Stimulated activated memory B cell treated with anti-CD40 and anti-IgM and Interleukin-4, amounts not matched to agents 10 μg/mL and 1 μg/mL and 100 μg/mL, for 72 hours (primary cell): Measurements from ENCODE around the gene TANGO6.
"Not testable (repeated sequence)": the region's sequence is repeated elsewhere in the genome, so short reads cannot be mapped to it uniquely, and the experiment has no call there.

Experiments
- ATAC-seq: fragments of 150-1000 bp; cut with Tn5 transposase; 2 replicates; pipeline ENCODE4 v1.10.0; 2021
- H3K27ac Mint-ChIP-seq: one replicate; pipeline ENCODE4 v1.8.0; 2022; ENCODE audit warnings: mild to moderate bottlenecking, mixed read lengths
- H3K27me3 Mint-ChIP-seq: one replicate; pipeline ENCODE4 v1.8.0; 2022; ENCODE audit warnings: mixed read lengths
- H3K36me3 Mint-ChIP-seq: one replicate; pipeline ENCODE4 v1.8.0; 2022; ENCODE audit warnings: mixed read lengths
- H3K4me1 Mint-ChIP-seq: one replicate; pipeline ENCODE4 v1.8.0; 2022; ENCODE audit warnings: mixed read lengths
- H3K4me3 Mint-ChIP-seq: one replicate; pipeline ENCODE4 v1.8.0; 2022; ENCODE audit warnings: mild to moderate bottlenecking, moderate library complexity, mixed read lengths
- H3K9me3 Mint-ChIP-seq: one replicate; pipeline ENCODE4 v1.8.0; 2022; ENCODE audit warnings: mixed read lengths

The TANGO6 gene

DNA sequence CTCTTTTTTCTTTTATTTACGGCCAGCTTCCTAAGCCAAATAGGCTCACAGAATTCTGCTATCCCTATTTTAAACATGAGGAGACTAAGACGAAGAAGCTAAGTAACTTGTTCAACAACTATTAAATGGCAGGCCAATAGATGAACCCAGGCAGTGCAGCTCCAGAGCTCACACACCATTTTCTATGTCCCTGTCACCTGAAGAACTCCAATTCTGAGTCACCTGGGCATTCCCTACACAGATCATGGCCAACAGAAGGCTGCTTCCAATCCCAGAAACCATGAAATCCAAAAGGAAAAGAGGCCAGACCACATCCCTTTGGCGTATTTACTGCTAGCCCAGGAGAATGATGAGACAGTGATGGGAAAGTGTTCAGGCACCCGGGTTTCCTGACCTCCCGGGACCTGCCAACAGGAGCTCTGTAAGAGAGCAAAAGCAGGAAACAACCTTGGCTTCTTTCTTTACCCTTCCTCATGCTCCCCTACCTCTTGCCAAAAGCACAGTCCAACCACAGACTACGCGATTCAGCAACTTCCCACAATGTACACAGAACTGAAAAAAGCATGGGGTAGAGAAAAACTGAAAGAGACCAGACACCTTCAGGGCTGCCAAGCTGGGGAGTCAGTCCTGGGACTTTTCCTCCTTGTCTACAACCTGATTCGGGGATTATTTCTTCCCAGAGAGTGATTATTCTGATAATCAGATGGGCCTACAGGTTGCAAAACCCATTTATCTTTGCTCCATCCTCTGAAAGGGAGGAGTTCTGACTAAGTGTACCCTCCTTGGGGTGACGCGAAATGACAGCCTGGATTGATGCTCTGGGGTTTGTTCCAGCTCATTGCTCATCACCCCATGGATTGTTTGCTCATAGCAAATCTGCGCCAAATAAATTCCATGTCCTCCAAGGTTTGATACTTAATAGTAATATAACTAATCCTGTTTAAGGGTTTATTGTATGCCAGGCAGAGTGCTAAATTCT, 214.4 kb downstream of the TANGO6 start:
- no peak for ATAC-seq
- no peaks in the 10 kb centered on the region for H3K4me1 Mint-ChIP-seq

DNA sequence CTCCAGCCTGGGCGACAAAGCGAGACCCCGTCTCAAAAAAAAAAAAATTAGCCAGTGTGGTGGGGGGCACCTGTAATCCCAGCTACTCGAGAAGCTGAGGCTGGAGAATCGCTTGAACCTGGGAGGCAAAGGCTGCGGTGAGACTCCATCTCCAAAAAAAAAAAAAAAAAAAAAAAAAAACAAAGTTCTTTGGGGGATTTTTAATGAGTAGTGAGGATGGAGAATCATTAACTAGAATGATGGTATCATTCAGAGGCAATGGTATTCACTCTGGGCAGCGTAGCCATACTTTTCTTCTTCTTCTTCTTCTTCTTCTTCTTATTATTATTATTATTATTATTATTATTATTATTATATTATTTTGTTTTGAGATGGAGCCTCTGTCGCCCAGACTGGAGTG, 220.2 kb downstream of the TANGO6 start:
- H3K4me3 Mint-ChIP-seq, H3K4me1 Mint-ChIP-seq, ATAC-seq, H3K9me3 Mint-ChIP-seq, H3K27ac Mint-ChIP-seq, H3K27me3 Mint-ChIP-seq: not testable (repeated sequence)
- peaks cover 22% of the 10 kb centered on the region for H3K36me3 Mint-ChIP-seq

More for the DNA sequence above, 214.4 kb downstream of the TANGO6 start:
- Mint-ChIP-seq H3K9me3 (no peaks in the 10 kb centered on the region), H3K4me3 (no peak overlapping the region), H3K36me3 (peaks cover 20% of the 10 kb centered on the region), H3K27ac (no peak overlapping the region), H3K27me3 (no peaks in the 10 kb centered on the region)

DNA sequence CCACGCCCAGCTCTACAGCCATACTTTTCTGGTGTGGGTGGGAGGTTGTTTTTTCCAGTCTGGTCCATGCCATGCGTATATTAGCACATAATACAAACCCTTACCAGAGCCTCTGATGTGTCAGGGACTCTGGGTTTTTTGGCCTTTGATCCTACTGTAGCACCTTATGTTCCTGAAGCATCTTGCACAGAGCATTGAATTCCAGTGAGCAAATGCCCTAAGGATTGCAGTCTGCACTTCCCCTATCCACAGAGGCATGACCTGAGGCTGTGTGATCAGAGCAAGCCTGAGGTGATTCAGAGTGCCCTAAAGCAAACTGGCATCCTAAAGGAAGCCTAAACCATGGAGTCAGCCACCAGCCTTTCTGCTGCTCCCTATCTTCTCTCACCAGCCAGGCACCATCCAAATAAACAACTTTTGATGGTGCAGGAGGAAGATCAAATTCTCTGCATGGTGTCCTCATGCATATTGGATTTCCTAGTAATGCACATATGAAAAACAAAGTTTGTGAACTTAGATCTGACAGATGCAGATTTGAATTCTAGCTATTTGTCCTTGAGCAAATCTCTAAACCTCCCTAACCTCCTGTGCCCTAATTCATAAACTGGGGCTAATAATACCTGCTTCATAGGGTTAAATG, 220.9 kb downstream of the TANGO6 start:
- no peak overlapping the region for H3K4me3 Mint-ChIP-seq
- H3K4me1 Mint-ChIP-seq, result no peaks in the 10 kb centered on the region
- H3K27ac Mint-ChIP-seq, result no peak overlapping the region
- H3K27me3 Mint-ChIP-seq, result no peaks in the 10 kb centered on the region
- H3K9me3 Mint-ChIP-seq, result no peaks in the 10 kb centered on the region
- H3K36me3 Mint-ChIP-seq, result peaks cover 23% of the 10 kb centered on the region
- no peak for ATAC-seq

DNA sequence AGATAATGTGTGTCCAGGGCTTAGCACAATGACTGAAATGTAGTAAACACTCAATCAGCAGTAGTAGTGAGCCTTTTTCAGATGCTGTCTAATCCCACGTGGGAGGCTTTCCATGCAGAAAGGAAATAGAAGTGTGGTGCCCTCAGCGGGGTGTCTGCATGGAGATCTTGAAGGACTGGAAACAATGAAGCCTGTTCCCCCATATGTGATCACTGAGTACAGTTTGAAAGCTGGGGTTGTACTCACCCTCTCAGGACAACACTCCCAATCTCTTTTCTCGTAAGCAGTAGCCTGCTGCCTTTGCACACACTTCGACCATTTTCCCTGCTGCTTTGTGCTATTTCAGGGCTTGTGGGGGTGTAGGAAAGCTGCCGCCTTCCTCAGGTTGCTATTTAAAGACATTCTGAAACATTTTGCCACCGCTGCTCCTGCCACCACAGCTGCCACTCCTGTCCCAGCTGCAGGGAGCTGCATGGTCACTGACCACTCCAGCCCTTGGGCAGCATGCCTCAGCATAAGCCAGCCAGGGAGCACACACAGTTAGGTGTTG, 221.5 kb downstream of the TANGO6 start:
- Mint-ChIP-seq H3K27ac (no peak overlapping the region), H3K36me3 (peaks cover 23% of the 10 kb centered on the region), H3K27me3 (no peaks in the 10 kb centered on the region), H3K4me1 (no peaks in the 10 kb centered on the region), H3K4me3 (no peak overlapping the region), H3K9me3 (no peaks in the 10 kb centered on the region)
- ATAC-seq, result no peak

DNA sequence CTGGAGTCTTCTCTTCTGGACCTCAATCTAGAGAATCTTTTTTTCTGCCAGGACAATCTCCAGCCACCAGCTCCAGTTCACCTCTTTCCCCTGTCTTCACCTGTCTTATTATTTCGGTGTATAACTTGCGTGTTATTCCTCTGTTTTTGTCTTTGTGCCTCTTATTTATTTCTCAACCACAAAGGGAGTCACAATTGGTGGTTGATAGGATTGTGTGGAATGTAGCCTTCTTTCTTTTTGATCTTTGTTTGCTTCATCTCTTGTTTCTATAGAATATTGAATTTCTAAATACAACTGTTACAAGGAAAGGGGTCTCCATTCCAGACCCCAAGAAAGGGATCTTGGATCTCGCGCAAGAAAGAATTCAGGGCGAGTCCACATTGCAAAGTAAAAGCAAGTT, 226.2 kb downstream of the TANGO6 start:
- peaks cover 12% of the 10 kb centered on the region for H3K36me3 Mint-ChIP-seq
- no peak overlapping the region for H3K4me3 Mint-ChIP-seq
- no peaks in the 10 kb centered on the region for H3K27me3 Mint-ChIP-seq
- no peaks in the 10 kb centered on the region for H3K9me3 Mint-ChIP-seq
- no peak for ATAC-seq
- no peaks in the 10 kb centered on the region for H3K4me1 Mint-ChIP-seq
- no peak overlapping the region for H3K27ac Mint-ChIP-seq

DNA sequence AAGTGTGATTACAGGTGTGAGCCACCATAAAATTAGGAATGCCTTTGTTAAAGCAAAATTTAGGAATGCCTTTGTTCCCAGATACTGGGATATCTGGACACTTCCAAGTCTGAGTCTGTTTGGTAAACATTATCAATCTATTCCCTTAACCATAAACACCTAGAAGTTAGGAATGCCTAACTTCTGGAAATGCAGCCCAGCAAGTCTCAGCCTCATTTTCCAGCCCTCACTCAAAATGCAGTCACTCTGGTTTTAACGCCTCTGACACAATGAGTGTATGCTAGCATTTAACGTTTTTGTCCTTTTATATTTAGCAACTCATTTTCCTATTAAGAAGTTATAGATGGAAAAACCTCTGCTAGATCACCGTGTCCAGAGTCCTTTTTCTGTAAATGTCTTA, 227.7 kb downstream of the TANGO6 start:
- ATAC-seq, result no peak
- no peaks in the 10 kb centered on the region for H3K9me3 Mint-ChIP-seq
- H3K27ac Mint-ChIP-seq, result no peak overlapping the region
- no peaks in the 10 kb centered on the region for H3K4me1 Mint-ChIP-seq
- peaks cover 9% of the 10 kb centered on the region for H3K36me3 Mint-ChIP-seq
- no peaks in the 10 kb centered on the region for H3K27me3 Mint-ChIP-seq
- no peak overlapping the region for H3K4me3 Mint-ChIP-seq

DNA sequence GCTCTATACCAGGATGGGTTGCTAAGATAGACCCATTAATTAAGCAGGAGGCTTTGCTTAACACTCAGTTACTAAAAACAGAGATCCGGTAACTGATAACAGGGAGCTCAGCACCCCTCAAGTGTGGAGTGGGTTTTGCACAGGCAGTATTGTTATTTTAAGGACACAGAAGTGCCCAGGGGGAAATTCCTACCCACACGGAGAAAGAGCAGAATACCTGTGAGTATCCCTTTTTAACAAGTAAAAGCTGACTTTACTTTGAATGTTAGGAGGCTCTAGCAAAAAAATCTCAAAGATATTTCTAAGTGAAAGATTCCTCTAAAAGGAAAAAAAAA, 229.3 kb downstream of the TANGO6 start:
- Mint-ChIP-seq H3K27me3 (no peaks in the 10 kb centered on the region), H3K4me3 (no peak overlapping the region), H3K27ac (no peak overlapping the region), H3K4me1 (no peaks in the 10 kb centered on the region), H3K9me3 (no peaks in the 10 kb centered on the region), H3K36me3 (peaks cover 13% of the 10 kb centered on the region)
- no peak for ATAC-seq

DNA sequence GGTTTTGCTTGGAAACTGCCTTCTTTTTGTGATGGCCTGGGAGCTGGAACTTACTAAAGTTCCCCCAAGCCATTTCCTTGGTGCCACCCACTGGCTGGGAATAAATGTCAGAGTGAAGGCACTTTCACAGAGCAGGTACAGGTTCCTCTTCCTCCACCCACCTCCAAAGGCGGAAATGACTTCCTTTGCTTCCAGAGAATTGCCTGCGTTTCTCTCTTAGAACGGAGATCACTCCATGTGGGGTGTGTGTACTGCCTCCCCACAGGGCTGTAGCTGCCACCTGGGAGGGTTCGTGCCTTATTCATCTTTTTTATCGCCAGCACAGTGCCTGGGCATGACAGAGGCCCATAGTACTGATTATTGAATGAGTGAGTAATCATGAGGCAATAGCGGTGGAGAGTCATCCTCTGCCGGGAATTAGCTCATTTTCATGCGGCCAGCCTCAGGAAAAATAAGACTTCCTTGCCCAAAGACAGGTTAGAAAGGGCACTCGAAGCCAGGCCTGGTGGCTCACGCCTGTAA, 229.9 kb downstream of the TANGO6 start:
- no peaks in the 10 kb centered on the region for H3K9me3 Mint-ChIP-seq
- no peak overlapping the region for H3K4me3 Mint-ChIP-seq
- ATAC-seq, result no peak
- no peaks in the 10 kb centered on the region for H3K27me3 Mint-ChIP-seq
- H3K27ac Mint-ChIP-seq, result no peak overlapping the region
- H3K4me1 Mint-ChIP-seq, result no peaks in the 10 kb centered on the region
- peaks cover 13% of the 10 kb centered on the region for H3K36me3 Mint-ChIP-seq

DNA sequence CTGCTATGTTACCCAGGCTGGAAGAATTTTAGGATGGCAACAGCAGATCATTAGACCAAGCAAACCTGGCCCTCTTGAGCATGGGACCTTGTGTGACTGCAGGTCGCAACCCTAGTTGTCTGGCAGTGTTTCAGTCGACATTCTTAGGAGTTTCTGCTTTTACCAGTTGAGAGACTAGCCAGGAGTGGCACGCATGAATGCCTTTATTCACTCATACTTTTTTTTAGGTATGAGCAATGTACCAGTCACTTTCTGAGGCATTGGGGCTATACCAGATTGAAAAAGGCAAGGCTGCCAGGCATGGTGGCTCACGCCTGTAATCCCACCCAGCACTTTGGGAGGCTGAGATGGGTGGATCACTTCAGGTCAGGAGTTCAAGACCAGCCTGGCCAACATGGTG, 233.9 kb downstream of the TANGO6 start:
- ATAC-seq, result no peak
- Mint-ChIP-seq H3K4me3 (no peak overlapping the region), H3K27ac (no peak overlapping the region), H3K9me3 (no peaks in the 10 kb centered on the region), H3K27me3 (no peaks in the 10 kb centered on the region), H3K4me1 (no peaks in the 10 kb centered on the region), H3K36me3 (peaks cover 12% of the 10 kb centered on the region)

DNA sequence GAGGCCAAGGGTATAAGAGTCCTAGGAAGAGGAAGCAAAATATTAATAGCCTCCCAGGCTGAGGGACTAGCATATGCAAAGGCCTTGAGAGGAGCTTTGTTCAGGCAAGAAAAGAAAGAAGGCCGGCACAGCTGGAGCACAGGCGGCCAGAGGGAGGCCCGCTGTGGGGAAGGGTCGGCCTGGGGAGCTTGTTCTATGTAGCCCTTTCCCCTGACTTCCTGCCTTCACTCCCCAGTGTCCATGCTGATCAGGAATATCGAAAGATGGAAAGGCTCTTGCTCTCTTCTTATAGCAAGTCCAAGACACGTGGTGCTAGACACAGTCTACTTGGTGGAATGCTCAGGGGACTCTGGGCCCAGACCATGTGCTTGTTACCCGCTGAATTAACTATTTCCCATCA, 234.7 kb downstream of the TANGO6 start:
- no peak overlapping the region for H3K27ac Mint-ChIP-seq

DNA sequence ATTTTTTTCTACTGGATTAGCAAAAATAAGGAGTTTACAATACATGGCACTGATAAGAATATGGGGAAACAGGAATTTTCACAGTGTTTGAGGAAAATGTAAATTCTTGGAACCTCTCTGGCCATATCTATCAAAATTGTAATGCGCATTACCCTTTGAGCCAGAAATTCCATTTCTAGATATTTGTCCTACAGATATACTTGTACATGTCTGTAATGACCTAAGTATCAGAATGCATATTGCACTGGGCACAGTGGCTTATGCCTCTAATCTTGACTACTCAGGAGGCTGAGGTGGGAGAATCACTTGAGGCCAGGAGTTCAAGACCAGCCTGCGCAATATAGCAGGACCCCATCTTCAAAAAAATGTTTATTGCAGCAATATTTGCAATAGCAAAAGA, 236.4 kb downstream of the TANGO6 start:
- H3K4me1 Mint-ChIP-seq, result no peaks in the 10 kb centered on the region
- peaks cover 24% of the 10 kb centered on the region for H3K36me3 Mint-ChIP-seq
- no peak overlapping the region for H3K4me3 Mint-ChIP-seq
- no peaks in the 10 kb centered on the region for H3K27me3 Mint-ChIP-seq
- H3K27ac Mint-ChIP-seq, result no peak overlapping the region
- ATAC-seq, result no peak
- no peaks in the 10 kb centered on the region for H3K9me3 Mint-ChIP-seq

More for the DNA sequence above, 234.7 kb downstream of the TANGO6 start:
- Mint-ChIP-seq H3K4me1 (no peaks in the 10 kb centered on the region), H3K4me3 (no peak overlapping the region), H3K9me3 (no peaks in the 10 kb centered on the region), H3K36me3 (peaks cover 12% of the 10 kb centered on the region), H3K27me3 (no peaks in the 10 kb centered on the region)
- no peak for ATAC-seq

DNA sequence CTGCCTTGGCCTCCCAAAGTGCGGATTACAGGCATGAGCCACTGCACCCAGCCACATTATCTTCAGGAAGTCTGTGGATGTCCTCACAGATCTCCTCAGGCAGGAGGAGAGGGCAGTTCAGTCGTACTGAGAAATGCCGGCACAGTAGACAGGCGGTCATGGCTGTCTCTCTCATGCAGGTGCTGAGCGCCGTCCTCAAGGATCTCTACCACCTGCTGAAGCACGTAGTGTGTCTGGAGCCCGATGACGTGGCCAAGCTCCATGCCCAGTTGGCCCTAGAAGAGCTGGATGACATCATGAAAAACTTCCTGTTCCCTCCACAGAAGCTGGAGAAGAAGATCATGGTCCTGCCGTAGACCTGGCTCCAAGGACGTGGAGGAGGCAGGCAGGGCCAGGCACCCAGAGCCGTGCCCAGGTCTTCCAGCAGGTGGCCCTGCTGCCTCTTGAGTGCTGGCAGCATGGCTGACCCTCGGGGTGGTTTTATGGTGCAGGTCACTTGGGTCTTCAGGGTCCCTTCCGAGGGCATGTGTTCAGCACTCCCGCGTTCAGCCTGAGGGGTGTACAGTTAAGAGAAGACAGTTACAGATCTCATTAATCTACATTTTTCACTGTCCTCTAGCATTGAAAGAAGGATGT, 240.1 kb downstream of the TANGO6 start:
- no peak for ATAC-seq
- no peaks in the 10 kb centered on the region for H3K9me3 Mint-ChIP-seq
- H3K36me3 Mint-ChIP-seq, result peaks cover 37% of the 10 kb centered on the region
- H3K4me1 Mint-ChIP-seq, result peaks cover 5% of the 10 kb centered on the region
- no peak overlapping the region for H3K27ac Mint-ChIP-seq
- no peaks in the 10 kb centered on the region for H3K27me3 Mint-ChIP-seq
- no peak overlapping the region for H3K4me3 Mint-ChIP-seq

DNA sequence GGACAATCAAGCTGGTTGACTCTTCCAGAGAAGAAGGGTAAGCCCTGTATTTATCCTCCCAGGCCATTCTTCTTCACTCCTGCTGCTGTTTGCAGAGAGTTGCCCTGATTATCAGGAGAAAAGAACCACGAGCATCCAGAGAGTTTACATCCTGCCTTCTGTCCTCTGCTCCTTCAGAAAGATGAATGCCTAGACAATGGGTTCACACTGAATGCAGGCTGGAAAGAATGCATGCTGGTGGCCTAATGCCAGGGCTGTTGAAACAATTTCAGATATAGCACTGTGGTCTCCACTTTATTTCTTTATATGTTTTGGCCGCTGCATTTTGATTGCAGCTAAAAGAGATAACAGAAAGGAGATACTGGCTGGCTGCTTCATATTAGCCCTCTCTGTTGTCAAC, 241.0 kb downstream of the TANGO6 start:
- Mint-ChIP-seq H3K27ac (no peak overlapping the region), H3K4me1 (peaks cover 5% of the 10 kb centered on the region), H3K4me3 (no peak overlapping the region), H3K27me3 (no peaks in the 10 kb centered on the region), H3K36me3 (peaks cover 37% of the 10 kb centered on the region), H3K9me3 (no peaks in the 10 kb centered on the region)
- ATAC-seq, result no peak

DNA sequence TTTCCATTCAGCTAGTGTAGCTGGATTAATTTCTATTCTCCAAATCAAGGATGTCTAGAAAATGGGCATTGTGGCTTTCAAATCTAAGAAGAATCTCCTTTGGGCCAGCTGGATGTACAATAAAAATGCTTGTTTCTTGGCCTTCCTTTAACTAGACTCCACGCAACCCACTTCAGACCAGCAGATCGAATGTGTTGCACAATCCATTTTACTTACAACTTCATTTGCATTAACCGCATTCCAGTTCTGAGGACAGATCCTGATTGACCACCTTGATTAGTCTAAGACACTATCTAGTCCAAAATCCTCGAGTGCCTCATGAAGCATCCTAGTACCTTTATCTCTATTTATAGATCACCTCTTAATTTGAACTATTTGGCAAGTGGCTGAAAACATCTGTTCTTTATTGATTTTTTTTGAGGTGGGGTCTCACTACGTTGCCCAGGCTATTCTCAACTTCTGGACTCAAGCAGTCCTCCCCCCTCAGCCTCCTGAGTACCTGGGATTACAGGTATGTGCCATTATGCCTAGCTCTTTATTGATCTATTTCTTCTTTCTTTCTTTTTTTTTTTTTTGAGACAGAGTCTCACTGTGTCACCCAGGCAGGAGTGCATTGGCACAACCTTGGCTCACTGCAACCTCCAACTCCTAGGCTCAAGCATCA, 241.8 kb downstream of the TANGO6 start:
- peaks cover 33% of the 10 kb centered on the region for H3K36me3 Mint-ChIP-seq
- no peak for ATAC-seq
- H3K4me1 Mint-ChIP-seq, result peaks cover 5% of the 10 kb centered on the region
- H3K27ac Mint-ChIP-seq, result no peak overlapping the region
- H3K4me3 Mint-ChIP-seq, result no peak overlapping the region
- H3K27me3 Mint-ChIP-seq, result no peaks in the 10 kb centered on the region
- H3K9me3 Mint-ChIP-seq, result no peaks in the 10 kb centered on the region

DNA sequence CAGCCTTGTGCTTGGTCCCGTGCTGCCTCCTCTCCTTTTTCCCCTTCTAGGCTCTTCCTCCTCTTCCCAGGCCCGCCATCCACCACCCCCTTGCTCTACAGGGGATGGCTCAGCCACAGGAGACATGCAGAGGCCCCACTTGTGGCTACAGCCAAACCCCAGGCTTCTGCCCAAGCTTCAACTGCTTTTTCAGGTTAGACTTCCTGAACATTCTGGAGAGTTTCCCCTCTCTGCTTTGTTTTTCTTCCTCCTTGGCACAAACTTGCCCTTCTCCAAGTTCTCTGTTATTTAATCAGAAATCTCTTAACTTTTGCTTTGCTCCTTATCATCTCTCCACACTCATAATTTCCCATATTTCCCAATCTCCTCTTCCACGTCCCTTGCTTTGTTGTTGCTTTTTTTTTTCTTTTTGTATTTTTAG, 243.8 kb downstream of the TANGO6 start:
- Mint-ChIP-seq H3K9me3 (no peaks in the 10 kb centered on the region), H3K36me3 (peaks cover 31% of the 10 kb centered on the region), H3K4me3 (no peak overlapping the region), H3K27me3 (no peaks in the 10 kb centered on the region), H3K27ac (no peak overlapping the region), H3K4me1 (peaks cover 5% of the 10 kb centered on the region)
- ATAC-seq, result no peak
